Measurements from ENCODE around the gene FOXN4.
"Not testable (repeated sequence)": the region's sequence is repeated elsewhere in the genome, so short reads cannot be mapped to it uniquely, and the experiment has no call there.

Gene FOXN4

DNA sequence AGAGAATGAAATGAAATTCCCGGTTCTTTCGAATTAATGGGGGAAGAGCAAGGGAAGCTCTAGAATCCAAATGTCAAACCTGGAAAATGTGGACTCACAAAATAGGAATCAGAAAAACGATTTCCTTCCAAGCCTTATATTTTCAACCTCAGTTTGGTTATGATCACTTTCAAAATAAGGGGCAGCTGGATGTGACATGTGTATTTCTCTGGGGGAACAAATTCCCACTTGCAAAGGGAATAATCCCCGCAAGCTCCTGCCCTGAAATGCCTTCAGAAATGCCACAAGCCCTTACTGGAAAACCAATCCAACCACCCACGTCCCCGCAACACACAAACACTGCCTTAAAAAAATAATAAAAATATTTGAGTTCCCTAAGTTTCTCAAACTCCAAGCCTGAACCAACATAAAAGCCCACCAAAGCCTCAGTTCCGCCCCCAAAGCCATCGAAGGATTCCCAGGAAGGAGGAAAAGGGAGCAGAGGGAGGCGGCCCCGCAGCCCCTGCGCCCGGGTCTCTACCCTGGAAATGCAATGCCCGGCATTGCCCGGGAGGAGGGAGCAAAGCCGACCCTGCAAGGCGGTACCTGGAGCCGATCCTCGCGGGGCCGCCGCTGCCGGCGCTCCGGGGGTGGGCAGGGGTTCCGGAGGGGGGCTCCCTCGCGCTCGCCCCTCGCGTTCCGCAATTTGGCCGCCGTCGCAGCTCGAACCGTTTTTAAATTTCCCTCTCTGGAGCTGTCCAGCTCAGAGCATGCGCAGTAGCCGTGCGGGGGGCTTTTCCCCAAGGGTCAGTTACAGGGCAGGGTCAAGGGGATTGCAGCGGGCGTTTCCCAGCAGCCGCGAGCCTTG lies at the start of gene FOXN4:
FOXN4 (minus strand) TSS at position 751 of the 847 bp plus-strand sequence. CDS start 963 bp downstream, outside the sequence.
- no peak for DNase-seq (ENCODE audit: low read depth)

GRCh38 chr12:109358154-109358869 lies 49.2 kb upstream of the FOXN4 start:
- DNase-seq (ENCODE audit: low read depth) = no peak

DNA sequence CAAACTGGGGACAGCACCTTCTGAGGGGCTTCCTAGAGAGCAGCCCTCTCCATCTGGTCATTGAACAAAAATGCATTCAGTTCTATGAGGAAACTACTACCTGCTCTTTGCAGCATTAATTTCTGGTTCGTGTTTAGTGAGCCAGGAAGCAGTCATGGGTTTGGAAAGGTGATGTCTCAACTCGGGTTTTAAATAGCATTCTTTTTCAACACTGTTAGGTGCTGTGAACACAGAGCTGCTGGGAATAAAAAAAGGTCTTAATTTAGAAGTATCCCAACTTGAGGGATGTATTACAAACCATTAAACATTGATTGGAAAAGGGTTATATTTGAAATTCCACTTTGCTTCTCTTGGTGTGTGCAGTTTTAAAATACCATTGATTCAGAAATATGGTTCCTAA lies 47.9 kb upstream of the FOXN4 start:
- DNase-seq (ENCODE audit: low read depth) = no peak

GRCh38 chr12:109356577-109356976 lies 47.5 kb upstream of the FOXN4 start:
- no peak for DNase-seq (ENCODE audit: low read depth)

DNA sequence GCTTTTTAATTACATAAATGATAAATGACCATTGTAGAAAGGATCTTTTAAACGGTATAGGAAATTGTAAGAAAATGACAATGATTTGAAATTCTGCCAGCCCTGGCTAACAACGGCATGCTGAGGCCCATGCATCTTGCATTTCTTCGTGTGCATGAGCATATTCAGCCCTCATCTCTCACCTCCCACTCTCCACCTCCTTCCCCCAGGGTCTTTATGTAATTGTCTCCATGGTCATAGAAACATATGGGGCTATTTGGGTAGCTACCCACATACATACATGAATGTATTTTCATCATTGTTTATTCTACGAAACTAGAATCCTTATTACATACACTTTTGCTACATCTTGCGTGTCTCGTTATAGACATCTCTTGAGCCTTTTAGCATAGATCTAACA lies 43.1 kb upstream of the FOXN4 start:
- DNase-seq (ENCODE audit: low read depth) = no peak

DNA sequence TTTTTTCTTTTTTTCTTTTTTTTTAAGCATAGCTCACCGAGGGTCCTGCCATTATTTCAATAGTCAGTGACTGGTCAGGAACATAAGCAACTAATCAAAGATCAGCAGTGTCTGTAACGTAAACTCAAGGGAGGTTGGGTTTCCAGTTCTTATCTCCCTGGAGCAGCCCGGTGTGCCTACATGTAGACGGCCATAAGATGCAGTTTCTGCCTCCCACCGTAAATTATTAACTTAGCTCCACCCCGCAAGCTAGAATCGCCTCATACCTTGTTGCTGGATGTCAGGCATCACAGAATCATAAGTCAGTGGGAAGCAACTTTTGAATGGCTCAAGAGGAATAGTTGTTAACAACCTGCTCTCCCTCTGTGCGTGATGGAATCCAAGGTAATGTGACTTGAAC lies 38.5 kb upstream of the FOXN4 start, which contains the start of gene MYO1H:
MYO1H (plus strand) TSS at position 312 of the 400 bp plus-strand sequence; CDS start at position 373, 61 bp downstream.
- no peak for DNase-seq (ENCODE audit: low read depth)

GRCh38 chr12:109346920-109347319 lies 37.8 kb upstream of the FOXN4 start:
- DNase-seq (ENCODE audit: low read depth) = no peak

DNA sequence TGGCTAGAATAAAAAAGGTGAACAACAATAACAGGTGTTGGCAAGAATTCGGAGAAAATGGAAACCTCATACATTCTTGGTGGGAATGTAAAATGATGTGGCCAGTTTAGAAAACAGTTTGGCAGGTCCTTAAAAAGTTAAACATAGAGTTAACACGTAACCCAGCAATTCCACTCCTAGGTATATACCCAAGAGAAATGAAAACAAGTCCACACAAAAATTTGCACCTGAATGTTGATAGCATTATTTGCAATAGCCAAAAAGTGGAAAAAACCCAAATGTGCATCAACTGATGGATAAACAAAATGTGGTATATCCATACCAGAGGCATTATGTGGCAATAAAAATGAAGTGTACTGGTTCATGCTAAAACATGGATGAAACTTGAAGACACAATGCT lies 36.3 kb upstream of the FOXN4 start:
- DNase-seq (ENCODE audit: low read depth) = no peak

- no peak for DNase-seq (ENCODE audit: low read depth)
These were observed 34.6 kb upstream of the FOXN4 start for GRCh38 chr12:109343677-109344076.

GRCh38 chr12:109336593-109336992 lies 27.5 kb upstream of the FOXN4 start:
- no peak for DNase-seq (ENCODE audit: low read depth)

DNA sequence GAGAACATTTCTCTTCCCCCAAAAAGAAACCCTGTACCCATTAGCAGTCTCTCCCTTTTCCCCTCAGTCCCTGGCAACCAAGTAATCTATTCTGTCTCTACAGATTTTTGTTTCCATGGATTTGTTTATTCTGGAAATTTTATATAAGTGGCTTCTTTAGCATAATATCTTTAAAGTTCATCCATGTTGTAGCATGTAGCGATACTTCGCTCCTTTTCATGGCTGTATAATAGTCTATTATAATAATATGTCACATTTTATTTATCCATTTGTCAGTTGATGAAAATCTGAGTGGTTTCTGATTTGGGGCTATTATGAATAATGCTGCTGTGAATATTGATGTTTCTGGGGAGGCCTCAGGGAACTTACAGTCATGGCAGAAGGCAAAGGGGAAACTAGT lies 25.8 kb upstream of the FOXN4 start:
- DNase-seq (ENCODE audit: low read depth) = no peak

- no peak for DNase-seq (ENCODE audit: low read depth)
These were observed 22.3 kb upstream of the FOXN4 start for GRCh38 chr12:109331301-109331952.

DNA sequence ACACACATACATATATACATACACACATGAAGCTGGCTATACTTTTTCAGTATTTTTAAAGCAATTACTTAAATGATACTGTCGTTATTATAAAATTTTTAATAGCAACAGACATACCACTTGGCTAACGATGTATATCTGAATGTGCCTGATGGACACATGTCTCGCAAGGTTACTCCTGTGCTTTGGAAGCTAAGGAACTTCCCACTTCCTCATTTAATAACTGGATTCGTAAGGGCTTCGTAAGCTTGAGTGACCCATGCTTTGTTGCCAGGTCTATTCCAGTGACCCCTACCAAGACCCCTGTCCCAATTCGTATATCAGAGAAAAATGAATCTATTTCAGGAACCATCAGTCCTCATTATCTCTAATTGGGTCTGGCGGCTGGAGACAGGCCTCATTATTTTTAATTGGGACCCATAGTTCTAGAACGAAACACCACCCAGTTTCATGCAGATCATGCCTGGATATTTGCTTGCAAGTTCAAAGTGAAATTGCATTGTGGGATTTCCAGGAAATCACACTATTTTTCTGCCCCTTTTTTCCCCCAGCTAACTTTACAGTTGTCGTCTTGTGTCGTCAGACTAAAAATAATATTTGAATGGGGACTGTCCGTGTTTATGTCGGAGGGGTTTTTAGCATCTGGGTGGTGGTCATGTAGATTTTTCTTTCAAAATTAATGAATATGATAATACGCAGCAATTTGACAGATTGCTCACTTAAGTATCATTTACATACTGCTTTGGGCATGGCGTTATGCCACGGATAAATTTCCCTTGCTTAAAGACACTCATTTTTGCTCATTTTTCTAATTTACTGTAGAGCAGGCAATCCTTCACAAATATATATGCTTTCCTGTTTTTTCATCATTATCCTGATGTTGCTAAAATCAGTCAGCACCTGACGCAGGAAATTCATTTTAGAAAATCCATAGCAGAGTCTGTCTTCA lies 21.5 kb upstream of the FOXN4 start:
- DNase-seq (ENCODE audit: low read depth) = no peak

- no peak for DNase-seq (ENCODE audit: low read depth)
These were observed 20.6 kb upstream of the FOXN4 start for GRCh38 chr12:109329686-109330085.

DNA sequence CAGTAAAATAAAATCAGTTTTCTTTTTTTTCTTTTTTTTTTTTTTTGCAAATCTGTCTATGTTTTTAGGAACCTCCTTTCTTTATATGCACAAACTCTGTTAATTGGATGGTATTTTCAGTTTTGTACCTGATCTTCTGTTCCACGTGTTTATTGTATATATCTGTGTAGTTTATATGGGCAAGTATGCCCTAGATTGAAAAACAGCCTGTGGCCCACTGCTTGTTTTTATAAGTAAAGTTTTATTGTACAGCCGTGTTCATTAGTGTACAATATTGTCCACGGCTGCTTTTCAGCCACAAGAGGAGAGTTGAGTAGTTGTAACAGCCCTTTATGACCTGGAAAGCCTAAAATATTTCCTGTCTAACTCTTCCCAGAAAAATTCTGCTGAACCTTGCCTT lies 19.9 kb upstream of the FOXN4 start:
- no peak for DNase-seq (ENCODE audit: low read depth)

DNA sequence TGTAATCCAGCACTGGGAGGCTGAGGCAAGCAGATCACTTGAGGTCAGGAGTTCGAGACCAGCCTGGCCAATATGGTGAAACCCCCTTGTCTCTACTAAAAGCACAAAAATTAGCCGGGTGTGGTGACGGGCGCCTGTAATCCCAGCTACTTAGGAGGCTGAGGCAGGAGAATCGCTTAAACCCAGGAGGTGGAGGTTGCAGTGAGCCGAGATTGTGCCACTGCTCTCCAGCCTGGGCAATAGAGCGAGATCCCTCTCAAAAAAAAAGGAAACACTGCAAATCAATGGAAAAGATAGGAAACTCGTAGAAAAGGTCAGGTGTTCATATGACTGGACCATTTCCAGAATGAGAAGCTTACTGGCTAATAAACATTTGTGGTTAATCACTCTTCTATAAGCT lies 12.2 kb upstream of the FOXN4 start:
- DNase-seq (ENCODE audit: low read depth) = not testable (repeated sequence)

DNA sequence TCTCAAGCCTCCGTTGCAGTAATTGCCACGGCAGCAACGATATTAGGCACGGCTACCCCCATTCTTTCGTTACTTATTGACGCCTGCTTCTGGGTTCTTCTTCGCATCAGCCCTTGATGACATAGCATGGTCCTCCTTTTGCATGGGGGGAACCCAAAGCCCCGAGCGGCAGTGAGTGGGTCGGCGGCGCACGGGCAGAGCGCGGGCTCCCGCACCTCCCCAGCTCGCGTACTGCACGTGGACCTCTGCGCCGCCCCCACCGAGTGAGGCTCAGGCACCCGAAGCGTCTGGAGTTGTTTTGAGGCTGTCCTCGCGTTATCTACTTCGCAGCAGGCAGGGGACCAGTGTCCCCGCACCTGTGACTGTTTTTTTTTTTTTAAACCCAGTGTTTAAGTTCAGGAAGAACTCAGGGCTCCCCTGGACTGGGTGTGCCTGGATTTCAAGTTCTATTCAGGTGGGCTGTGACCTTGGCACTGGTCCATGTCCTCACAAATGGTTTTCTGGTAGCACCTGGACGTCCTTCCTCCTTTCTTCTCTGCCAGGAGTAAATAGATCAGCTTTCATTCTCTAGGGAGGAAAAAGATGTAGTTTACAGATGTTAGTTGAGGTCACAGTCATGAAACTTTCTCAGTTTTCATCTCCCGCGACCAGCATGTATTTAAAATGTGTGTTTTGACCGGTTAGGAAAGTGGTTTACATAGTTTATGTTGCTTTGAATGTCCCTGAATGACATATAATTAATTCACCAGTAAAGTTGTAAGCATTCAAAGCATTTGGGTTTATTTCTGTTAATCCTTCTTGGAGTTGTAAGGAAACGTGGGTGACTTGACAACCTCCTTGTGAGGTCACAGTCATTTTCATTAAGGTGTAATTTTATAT lies 1.4 kb upstream of the FOXN4 start:
- no peak for DNase-seq (ENCODE audit: low read depth)

DNA sequence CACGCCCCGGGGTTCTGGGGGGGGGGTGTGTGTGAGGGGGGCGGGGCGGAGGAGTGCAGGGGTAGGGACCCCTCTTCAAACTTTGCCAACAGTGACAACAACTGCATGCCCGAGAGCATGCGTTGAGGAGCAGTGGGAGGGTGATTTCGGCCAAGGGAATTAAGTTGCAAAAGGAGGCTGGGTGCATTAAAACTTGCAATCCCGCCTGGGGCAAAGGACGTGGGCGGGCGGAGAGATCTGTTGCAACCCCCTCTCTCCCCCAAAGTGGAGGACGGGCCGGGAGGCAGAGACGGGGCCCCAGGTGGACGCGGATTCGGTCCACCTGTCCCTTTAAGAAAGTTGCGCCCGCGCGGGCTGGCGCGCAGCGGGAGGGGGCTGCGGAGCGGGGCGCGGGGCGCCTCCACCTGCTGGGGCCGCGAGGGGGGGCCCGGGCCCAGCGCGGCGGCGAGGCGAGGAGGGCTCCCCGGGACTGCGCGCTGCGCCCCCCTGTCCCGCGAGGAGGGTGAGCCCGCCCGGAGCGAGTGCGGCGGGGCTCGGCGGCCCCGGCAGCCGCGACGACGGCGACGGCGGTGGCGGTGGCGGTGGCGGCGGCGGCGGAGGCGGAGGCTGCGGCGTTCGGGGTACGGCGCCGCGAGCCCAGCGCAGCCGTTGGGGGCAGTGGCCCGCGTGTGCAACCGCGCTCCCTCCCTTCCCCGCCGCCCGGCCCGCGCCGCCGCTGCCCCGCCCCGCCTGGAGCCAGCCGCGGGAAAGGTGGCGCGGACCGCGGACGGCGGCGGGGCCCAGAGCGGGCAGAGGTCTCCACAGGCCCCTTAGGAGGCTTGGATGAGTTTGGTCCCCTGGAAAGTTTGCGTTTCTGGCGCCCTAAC lies 530 bp upstream of the FOXN4 start:
- DNase-seq (ENCODE audit: low read depth) = no peak

- DNase-seq (ENCODE audit: low read depth) = no peak
These were observed 2.0 kb downstream of the FOXN4 start for GRCh38 chr12:109307051-109307450.

DNA sequence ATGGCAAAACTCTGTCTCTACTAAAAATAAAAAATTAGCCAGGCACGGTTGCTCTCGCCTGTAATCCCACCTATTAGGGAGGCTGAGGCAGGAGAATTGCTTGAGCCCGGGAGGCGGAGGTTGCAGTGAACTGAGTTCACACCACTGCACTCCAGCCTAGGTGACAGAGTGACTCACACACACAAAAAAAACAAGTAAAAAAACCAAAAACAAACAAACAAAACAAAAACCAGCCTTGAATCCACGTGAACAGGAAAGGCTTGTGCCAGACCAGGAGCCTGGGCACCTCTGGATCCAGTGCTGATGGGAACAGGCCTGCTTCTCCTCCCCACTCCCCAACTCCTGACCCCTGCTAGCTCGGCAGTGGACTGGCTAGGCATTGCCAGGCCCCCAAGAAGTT lies 3.5 kb downstream of the FOXN4 start:
- no peak for DNase-seq (ENCODE audit: low read depth)
